ENCODE measurements around the gene EMC7. TPM values are rescaled to one million over a fixed set of nuclear protein-coding genes. Genes with fewer than 3 reads are reported as not detected.

EMC7 gene
- total RNA-seq, 1 experiment from 2014 or later, result 55.6 TPM

DNA sequence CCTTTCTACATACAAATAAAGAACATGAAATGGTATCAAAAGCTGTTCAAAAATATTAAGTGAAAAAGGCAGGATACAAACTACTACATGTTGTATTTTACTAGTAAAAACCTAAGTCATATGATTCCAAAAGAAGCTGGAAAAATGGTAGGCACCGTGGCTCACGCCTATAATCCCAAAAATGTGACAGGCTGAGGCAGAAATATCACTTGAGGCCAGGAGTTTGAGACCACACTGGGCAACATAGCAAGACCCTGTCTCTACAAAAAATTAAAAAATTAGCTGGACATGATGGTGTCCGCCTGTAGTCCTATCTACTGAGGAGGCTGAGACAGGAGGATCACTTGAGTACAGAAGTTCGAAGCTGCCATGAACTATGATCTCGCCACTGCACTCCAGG is 1.7 kb downstream of the EMC7 start:
- H3K23ac ChIP-seq (ENCODE audit: insufficient read length, low read depth, low read length), result no peak overlapping the region
- H2BK20ac ChIP-seq (ENCODE audit: low read depth, low read length, poor library complexity, severe bottlenecking), result no peak overlapping the region
- no peak overlapping the region for H3K27ac ChIP-seq (ENCODE audit: insufficient read length, low read depth, low read length)
- TF ChIP-seq, protein P1, sequence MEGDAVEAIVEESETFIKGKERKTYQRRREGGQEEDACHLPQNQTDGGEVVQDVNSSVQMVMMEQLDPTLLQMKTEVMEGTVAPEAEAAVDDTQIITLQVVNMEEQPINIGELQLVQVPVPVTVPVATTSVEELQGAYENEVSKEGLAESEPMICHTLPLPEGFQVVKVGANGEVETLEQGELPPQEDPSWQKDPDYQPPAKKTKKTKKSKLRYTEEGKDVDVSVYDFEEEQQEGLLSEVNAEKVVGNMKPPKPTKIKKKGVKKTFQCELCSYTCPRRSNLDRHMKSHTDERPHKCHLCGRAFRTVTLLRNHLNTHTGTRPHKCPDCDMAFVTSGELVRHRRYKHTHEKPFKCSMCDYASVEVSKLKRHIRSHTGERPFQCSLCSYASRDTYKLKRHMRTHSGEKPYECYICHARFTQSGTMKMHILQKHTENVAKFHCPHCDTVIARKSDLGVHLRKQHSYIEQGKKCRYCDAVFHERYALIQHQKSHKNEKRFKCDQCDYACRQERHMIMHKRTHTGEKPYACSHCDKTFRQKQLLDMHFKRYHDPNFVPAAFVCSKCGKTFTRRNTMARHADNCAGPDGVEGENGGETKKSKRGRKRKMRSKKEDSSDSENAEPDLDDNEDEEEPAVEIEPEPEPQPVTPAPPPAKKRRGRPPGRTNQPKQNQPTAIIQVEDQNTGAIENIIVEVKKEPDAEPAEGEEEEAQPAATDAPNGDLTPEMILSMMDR (conservative IDR thresholded peaks at IDR 0.05), result no peak
- H3K23me2 ChIP-seq (ENCODE audit: insufficient read length, low read depth, low read length, poor library complexity, severe bottlenecking), result peaks cover 8% of the 10 kb centered on the region
- H3K18ac ChIP-seq (ENCODE audit: insufficient read length, low read depth, low read length), result no peak overlapping the region
- peak overlapping the region; percentile 25 to 71; a peak in 2 of 5 replicates for H3K4me3 Mint-ChIP-seq
- H3T11ph ChIP-seq (ENCODE audit: low read length), result no peak overlapping the region
- H3K27me3 Mint-ChIP-seq (ENCODE audit: low read depth), result no peaks in the 10 kb centered on the region
- no peaks in the 10 kb centered on the region for H3K79me1 ChIP-seq (ENCODE audit: insufficient read depth, low read depth, low read length, poor library complexity, severe bottlenecking)
- no peak overlapping the region for H2BK12ac ChIP-seq (ENCODE audit: insufficient read length, low read depth, low read length)
- H3K4me1 Mint-ChIP-seq, result peaks cover 10 to 18% of the 10 kb centered on the region in 2 experiments; a peak in 3 of 4 replicates
- H3K9ac ChIP-seq (ENCODE audit: extremely low read depth, insufficient read length, low read length), result no peak overlapping the region
- DNase-seq, result no peak
- no peaks in the 10 kb centered on the region for H3K9me3 ChIP-seq (ENCODE audit: control insufficient read depth, low read depth, low read length)
- no peak overlapping the region for H2AK5ac ChIP-seq (ENCODE audit: insufficient read length, low read length)
- H4K8ac ChIP-seq (replicated peaks; ENCODE audit: insufficient read length, low read depth, low read length), result no peak overlapping the region
- no peaks in the 10 kb centered on the region for H4K20me1 ChIP-seq (ENCODE audit: control insufficient read depth, insufficient read depth, insufficient read length)
- H4K5ac ChIP-seq (ENCODE audit: insufficient read length, low read depth, low read length), result no peak overlapping the region
- no peak overlapping the region for H3K14ac ChIP-seq (ENCODE audit: insufficient read depth, low read length)
- no peak overlapping the region for H3K4me2 ChIP-seq (ENCODE audit: insufficient read depth, insufficient read length, low read length)
- H3K27ac Mint-ChIP-seq, result no peak overlapping the region
- no peaks in the 10 kb centered on the region for H3K4me1 ChIP-seq (ENCODE audit: insufficient read depth, low read length)
- H3K56ac ChIP-seq (ENCODE audit: insufficient read length, low read depth, low read length), result no peak overlapping the region
- peaks cover 3 to 14% (median 7%) of the 10 kb centered on the region in 3 experiments; a peak in 6 of 7 replicates for H3K36me3 Mint-ChIP-seq (ENCODE audit: insufficient read depth in 1 of 3, low read depth in 3 of 3)
- H4K91ac ChIP-seq (ENCODE audit: insufficient read length, low read depth, low read length), result no peak overlapping the region
- H3K4ac ChIP-seq (ENCODE audit: low read depth, low read length), result no peak overlapping the region
- no peaks in the 10 kb centered on the region for H3K9me3 Mint-ChIP-seq
- H2AFZ ChIP-seq (ENCODE audit: low read length), result no peak overlapping the region
- no CpG with 5 or more reads among the region's 5 CpGs for WGBS (ENCODE audit: extremely low coverage, insufficient read length, low lambda C conversion rate)
- H2BK120ac ChIP-seq (ENCODE audit: low read depth, low read length, poor library complexity, severe bottlenecking), result no peak overlapping the region
- no peak overlapping the region for H2BK15ac ChIP-seq (ENCODE audit: low read depth, low read length)
- no peak overlapping the region for H2BK5ac ChIP-seq (ENCODE audit: insufficient read length, low read length)
- H3K27me3 ChIP-seq (ENCODE audit: insufficient read depth, low read length), result no peaks in the 10 kb centered on the region
- H3K79me2 ChIP-seq (ENCODE audit: insufficient read depth, low read length), result peaks cover 7% of the 10 kb centered on the region; the same call in 1 of the 2 replicates

Data from H9 (cell line).